Gastroesophageal sphincter (tissue), 4 donors: ENCODE data around the gene SYNGR3. TPM values are rescaled to one million over a fixed set of nuclear protein-coding genes. Genes with fewer than 3 reads are reported as not detected.

Source experiments
- ATAC-seq: fragments of 150-250 bp; one replicate; pipeline ENCODE4 v1.9.1; 2016; ENCODE audit warnings: mild to moderate bottlenecking, moderate library complexity
- H3K27ac ChIP-seq, 4 donors: fragments of 200-600 bp; sonication (generic) in 3 of 4; 1 replicate in 3 of 4; 2 replicates in 1 of 4; pipeline ENCODE4 v1.5.1; 2016 to 2019
- H3K27me3 ChIP-seq: fragments of 200-600 bp; sonication (generic); one replicate; pipeline ENCODE4 v1.5.1; 2019
- H3K36me3 ChIP-seq, 2 donors: fragments of 200-600 bp; sonication (generic); one replicate each; pipeline ENCODE4 v1.5.1; 2019; ENCODE audit warnings: control low read depth in 1 of 2
- H3K4me1 ChIP-seq, 3 donors: fragments of 200-600 bp; sonication (generic); 1 replicate in 2 of 3; 2 replicates in 1 of 3; pipeline ENCODE4 v1.5.1; 2016 to 2019; ENCODE audit warnings: control low read depth in 2 of 3
- H3K4me3 ChIP-seq, 2 donors: fragments of 200-600 bp; sonication (generic); one replicate each; pipeline ENCODE4 v1.5.1; 2019; ENCODE audit warnings: mild to moderate bottlenecking in 1 of 2, moderate library complexity in 1 of 2
- H3K9me3 ChIP-seq, 3 donors: fragments of 200-600 bp; sonication (generic); one replicate each; pipeline ENCODE4 v1.5.1; 2017 to 2019; ENCODE audit warnings: control low read depth in 2 of 3
- EP300 ChIP-seq: sonication (generic); formaldehyde crosslinking; IDR thresholded peaks from one replicate; pipeline ENCODE4 v1.6.1; 2017; ENCODE audit warnings: antibody characterized with exemption, mild to moderate bottlenecking
- POLR2A ChIP-seq, 2 donors: fragments of 450-650 bp; IDR thresholded peaks; one replicate each; pipeline ENCODE4 v1.6.1; 2017; ENCODE audit warnings: antibody characterized with exemption in 2 of 2, mild to moderate bottlenecking in 2 of 2, moderate library complexity in 1 of 2
- POLR2AphosphoS5 ChIP-seq: sonication (generic); formaldehyde crosslinking; IDR thresholded peaks from one replicate; pipeline ENCODE4 v1.6.1; 2017; ENCODE audit warnings: antibody characterized with exemption
- WGBS, 2 donors: methylation state at CpG; one replicate each; pipeline ENCODE4 v1.1.5; 2018; ENCODE audit warnings: low coverage in 1 of 2; 5-methylcytosine and 5-hydroxymethylcytosine counted together
- total RNA-seq, 4 donors: library from RNA; depleted of rRNA; stranded (reverse); fragments of >200 nt; gene quantifications; one replicate each; pipeline ENCODE4 v1.1.0, GENCODE V29; 2016
- TF ChIP-seq, protein P1 (sequence below), 4 experiments: fragments of 200-600 bp in 2 of 4; fragments of 450-650 bp in 2 of 4; sonication (generic) in 1 of 4; IDR thresholded peaks; one replicate each; pipeline ENCODE4 v1.5.1; 2017 to 2019; ENCODE audit warnings: antibody characterized with exemption in 4 of 4, mild to moderate bottlenecking in 2 of 4, moderate library complexity in 2 of 4

SYNGR3 gene
- total RNA-seq, 4 donors from 2014 or later: 1.2 to 5.1 (median 3.1) TPM; not detected in 1

DNA sequence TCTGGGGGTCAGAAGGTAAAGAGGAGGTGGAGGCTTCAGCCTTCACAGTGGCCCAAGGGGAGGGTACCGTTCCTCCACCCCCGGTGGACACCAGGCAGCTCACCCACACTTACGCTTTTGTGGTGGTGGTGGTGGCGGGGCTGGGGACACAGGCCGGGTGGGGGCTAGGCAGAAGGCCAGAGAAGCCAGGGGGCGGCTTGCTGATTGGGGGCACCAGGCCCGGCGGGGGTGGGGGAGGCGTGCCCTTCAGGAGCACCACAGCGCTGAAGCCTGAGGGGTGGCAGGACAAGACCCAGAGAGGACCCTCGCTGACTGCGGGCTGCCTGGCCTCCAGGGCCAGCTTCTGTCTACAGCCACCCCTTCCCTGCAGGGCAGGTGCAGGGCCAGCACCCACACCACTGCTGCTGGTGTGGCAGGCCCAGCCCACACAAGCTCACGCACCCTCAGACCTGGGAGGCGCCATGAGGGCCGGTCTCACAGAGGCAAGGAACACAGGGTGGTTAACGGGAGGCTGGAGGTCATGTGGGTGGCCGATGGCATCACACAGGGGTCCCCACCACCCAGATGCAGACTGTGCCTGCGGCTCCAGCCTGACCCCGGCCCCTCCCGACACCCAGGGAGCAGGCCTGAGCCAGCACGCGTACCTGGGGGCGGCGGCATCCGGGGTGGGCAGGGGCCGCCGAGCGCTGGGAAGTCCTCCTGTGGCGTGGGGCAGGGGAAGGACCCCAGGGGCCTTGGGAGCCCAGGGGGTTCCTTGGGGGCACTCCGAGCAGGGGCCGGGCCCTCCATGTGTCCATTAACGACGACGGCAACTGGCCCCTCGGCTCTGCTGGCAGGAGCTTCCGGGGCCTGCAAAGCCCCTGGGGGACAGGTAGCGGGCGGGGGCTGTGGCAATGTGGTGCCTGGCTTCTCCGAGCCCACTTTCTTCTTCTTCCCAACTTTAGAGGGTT, 9.4 kb downstream of the SYNGR3 start:
- no peak for ATAC-seq
- Histone ChIP-seq H3K4me3 (no peak overlapping the region), H3K27ac (no peak overlapping the region), H3K4me1 (peaks cover 0 to 20% (median 12%) of the 10 kb centered on the region in 3 donors), H3K9me3 (no peaks in the 10 kb centered on the region), H3K36me3 (peaks cover 0 to 72% of the 10 kb centered on the region in 2 donors), H3K27me3 (no peaks in the 10 kb centered on the region)
- no CpG with 5 or more reads among the region's 39 CpGs for WGBS, 2 donors
- no peak for TF ChIP-seq POLR2AphosphoS5
- no peak for TF ChIP-seq EP300
- no peak for TF ChIP-seq POLR2A (IDR thresholded peaks at IDR 0.05)
- TF ChIP-seq, protein P1, sequence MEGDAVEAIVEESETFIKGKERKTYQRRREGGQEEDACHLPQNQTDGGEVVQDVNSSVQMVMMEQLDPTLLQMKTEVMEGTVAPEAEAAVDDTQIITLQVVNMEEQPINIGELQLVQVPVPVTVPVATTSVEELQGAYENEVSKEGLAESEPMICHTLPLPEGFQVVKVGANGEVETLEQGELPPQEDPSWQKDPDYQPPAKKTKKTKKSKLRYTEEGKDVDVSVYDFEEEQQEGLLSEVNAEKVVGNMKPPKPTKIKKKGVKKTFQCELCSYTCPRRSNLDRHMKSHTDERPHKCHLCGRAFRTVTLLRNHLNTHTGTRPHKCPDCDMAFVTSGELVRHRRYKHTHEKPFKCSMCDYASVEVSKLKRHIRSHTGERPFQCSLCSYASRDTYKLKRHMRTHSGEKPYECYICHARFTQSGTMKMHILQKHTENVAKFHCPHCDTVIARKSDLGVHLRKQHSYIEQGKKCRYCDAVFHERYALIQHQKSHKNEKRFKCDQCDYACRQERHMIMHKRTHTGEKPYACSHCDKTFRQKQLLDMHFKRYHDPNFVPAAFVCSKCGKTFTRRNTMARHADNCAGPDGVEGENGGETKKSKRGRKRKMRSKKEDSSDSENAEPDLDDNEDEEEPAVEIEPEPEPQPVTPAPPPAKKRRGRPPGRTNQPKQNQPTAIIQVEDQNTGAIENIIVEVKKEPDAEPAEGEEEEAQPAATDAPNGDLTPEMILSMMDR (IDR thresholded peaks at IDR 0.05): no peak

DNA sequence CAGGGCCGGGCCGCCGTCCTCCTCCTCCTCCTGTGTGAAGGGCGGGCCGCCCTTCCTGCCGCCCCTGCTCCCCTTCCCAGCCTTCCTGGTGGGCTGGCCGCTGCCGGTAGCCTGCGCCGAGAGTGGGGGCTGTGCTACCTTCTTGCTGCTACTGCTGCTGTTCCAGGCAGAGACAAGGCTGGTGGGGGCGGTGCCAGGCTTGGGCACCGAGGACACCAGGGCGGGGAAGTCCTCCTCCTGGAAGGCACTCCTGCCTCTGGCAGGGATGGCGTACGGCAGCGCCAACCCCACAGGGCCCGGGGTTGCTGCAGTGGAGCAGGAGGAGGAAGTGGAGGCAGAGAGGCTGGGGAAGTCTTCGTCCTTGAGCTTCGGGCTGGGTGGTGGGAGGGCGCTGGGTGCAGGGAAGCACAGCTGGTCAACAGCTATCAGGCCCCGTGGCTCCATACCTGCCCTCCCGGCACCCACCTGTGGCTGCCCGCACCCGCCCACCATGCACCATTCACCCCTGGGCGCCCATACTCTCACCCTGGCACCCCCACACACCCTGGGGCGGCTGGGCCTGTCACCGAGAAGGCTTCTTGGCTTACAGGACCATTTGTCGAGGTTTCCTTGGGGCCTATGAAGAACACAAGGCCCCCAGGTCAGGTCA, 10.2 kb downstream of the SYNGR3 start:
- Histone ChIP-seq H3K9me3 (no peaks in the 10 kb centered on the region), H3K4me3 (no peak overlapping the region), H3K27me3 (no peaks in the 10 kb centered on the region), H3K36me3 (peaks cover 0 to 78% of the 10 kb centered on the region in 2 donors), H3K27ac (no peak overlapping the region), H3K4me1 (peaks cover 0 to 28% (median 16%) of the 10 kb centered on the region in 3 donors)
- ATAC-seq: no peak
- WGBS, 2 donors: 80% methylated on average over 4 of the region's 28 CpGs; no CpG with 5 or more reads in 1 of the 2 donors
- TF ChIP-seq EP300 (no peak), POLR2A (IDR thresholded peaks at IDR 0.05) (no peak)

DNA sequence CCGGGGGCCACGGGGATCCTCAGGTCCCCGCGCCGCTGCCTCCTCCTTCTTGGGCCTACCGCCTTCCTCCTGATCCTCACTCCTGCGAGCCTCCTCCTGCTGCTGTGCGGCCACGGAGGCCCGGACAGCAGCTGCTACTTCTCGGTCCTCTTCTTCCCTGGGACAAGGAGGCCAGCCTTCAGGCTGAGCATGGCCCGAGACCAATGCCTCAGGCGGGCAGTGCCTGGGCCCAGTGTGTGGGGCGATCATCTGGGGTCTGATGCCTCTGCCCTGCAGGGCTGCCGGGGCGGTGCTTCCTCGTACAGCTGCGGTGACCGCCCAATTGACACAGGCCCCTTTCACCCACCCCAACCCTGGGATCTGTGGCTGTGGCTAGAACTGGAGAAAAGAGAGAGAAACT, 11.3 kb downstream of the SYNGR3 start:
- no peak for ATAC-seq
- Histone ChIP-seq H3K9me3 (no peaks in the 10 kb centered on the region), H3K27me3 (no peaks in the 10 kb centered on the region), H3K27ac (no peak overlapping the region), H3K36me3 (peaks cover 0 to 81% of the 10 kb centered on the region in 2 donors), H3K4me1 (peaks cover 0 to 39% (median 24%) of the 10 kb centered on the region in 3 donors), H3K4me3 (no peak overlapping the region)
- no CpG with 5 or more reads among the region's 19 CpGs for WGBS, 2 donors
- no peak for TF ChIP-seq POLR2A (IDR thresholded peaks at IDR 0.05)
- TF ChIP-seq, protein P1 (IDR thresholded peaks at IDR 0.05): no peak
- no peak for TF ChIP-seq POLR2AphosphoS5
- no peak for TF ChIP-seq EP300

DNA sequence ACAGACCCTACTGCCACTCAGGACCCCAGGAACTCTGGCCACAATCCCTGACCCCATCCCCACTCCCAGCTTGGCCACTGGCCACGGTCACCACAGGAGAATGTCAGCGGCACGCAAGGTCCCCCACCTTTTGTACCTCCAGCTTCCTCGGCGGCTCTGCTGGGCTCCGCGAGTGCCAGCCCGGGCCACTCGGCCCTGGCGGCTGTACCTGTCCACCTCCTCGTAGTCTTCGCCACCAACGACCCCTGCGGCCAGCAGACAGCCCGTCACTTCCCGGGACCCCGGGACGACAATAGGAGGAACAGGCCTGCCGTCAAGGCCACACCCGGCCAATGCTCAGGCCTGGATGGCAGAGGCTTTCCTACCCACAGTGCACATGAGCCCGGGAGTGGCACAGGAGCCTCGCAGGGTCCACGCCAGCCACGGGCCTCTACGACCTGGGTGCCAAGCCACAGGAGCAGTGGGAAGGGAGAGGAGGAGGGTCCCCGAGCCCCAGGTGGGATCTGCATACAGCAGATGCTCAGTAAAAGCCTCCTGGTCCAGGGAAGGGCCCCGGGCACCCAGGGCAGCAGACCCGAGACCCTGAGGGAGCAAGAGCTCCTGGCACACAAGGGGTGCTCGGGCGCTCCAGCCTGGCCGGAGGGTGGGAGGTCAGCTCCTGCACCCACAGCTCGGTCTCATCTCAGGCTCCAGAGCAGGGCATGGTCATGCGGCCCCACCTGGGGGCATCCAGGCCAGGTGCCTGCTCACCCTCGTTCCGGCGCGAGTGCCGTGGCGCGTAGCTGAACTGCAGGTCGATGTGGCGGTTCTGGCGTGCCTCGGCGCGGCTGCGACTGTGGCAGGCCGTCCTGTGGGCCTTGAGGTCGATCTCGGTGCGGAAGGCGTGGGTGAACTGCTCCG, 11.9 kb downstream of the SYNGR3 start:
- 80% methylated on average over 5 of the region's 53 CpGs; no CpG with 5 or more reads in 1 of the 2 donors for WGBS, 2 donors
- TF ChIP-seq, protein P1 (IDR thresholded peaks at IDR 0.05): no peak
- TF ChIP-seq POLR2AphosphoS5 (no peak), EP300 (no peak), POLR2A (IDR thresholded peaks at IDR 0.05) (no peak)
- ATAC-seq: no peak
- Histone ChIP-seq H3K27me3 (no peaks in the 10 kb centered on the region), H3K36me3 (peaks cover 0 to 78% of the 10 kb centered on the region in 2 donors), H3K27ac (no peak overlapping the region), H3K4me1 (peaks cover 0 to 43% (median 24%) of the 10 kb centered on the region in 3 donors), H3K9me3 (no peaks in the 10 kb centered on the region), H3K4me3 (no peak overlapping the region)
